ENCODE data around the gene PXMP4. TPM values are rescaled to one million over a fixed set of nuclear protein-coding genes. Genes with fewer than 3 reads are reported as not detected.

Gene PXMP4
- polyA plus RNA-seq, 1 donor from 2014 or later = 3.1 TPM

DNA sequence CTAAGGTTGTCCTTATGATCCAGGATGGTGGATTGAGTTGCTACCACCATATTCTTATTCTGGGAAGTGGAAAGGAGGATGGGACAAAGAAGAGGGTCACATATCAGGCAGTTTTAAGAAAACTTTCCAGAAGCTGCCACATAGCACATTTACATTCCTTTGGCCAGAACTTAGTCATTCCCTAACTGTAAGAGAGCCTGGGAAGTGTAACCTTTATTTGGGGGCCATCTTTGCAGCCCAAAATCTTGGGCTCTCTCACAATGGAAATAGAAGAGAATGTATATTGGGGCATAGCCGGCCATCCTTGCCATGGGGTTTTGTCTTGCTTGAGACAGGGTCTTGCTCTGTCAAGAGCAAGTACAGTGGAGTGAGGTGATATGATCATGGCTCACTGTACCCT lies 20.1 kb upstream of the PXMP4 start:
- H3K9me3 ChIP-seq (ENCODE audit: low read length) = peaks cover 4% of the 10 kb centered on the region
- H3K27ac ChIP-seq (ENCODE audit: low read length) = no peak overlapping the region
- H3K4me2 ChIP-seq (ENCODE audit: low read length) = no peak overlapping the region
- no peak overlapping the region for H3K4me3 ChIP-seq (ENCODE audit: low read length)
- no peaks in the 10 kb centered on the region for H3K36me3 ChIP-seq (ENCODE audit: insufficient read depth, low read length)
- H3K27me3 ChIP-seq (ENCODE audit: insufficient read depth, low read depth, low read length) = no peaks in the 10 kb centered on the region
- no peak overlapping the region for H3K9ac ChIP-seq (ENCODE audit: low read length)
- no peaks in the 10 kb centered on the region for H3K9me2 ChIP-seq (ENCODE audit: insufficient read depth, low read length)
- no peaks in the 10 kb centered on the region for H3K79me2 ChIP-seq (replicated peaks; ENCODE audit: insufficient read depth, low read length)
- no peaks in the 10 kb centered on the region for H3F3A ChIP-seq (ENCODE audit: insufficient read depth, low read length, poor library complexity, severe bottlenecking)
- H2AFZ ChIP-seq (ENCODE audit: low read depth, low read length) = no peak overlapping the region
- H4K20me1 ChIP-seq (ENCODE audit: insufficient read depth) = no peaks in the 10 kb centered on the region
- TF ChIP-seq REST (IDR thresholded peaks at IDR 0.05; ENCODE audit: borderline replicate concordance) = no peak
- no peak for TF ChIP-seq TAF1 (IDR thresholded peaks at IDR 0.05; ENCODE audit: low read depth)
- no peak for TF ChIP-seq CTCF (IDR thresholded peaks at IDR 0.05; ENCODE audit: poor library complexity, severe bottlenecking)
- no peak for TF ChIP-seq MXI1 (conservative IDR thresholded peaks at IDR 0.05; ENCODE audit: poor library complexity, severe bottlenecking)
- no peak for TF ChIP-seq SMC3 (conservative IDR thresholded peaks at IDR 0.05; ENCODE audit: poor library complexity)
- no peak for TF ChIP-seq POLR2AphosphoS5 (IDR thresholded peaks at IDR 0.05)
- no peak for TF ChIP-seq RAD21 (conservative IDR thresholded peaks at IDR 0.05)
- TF ChIP-seq EP300 (conservative IDR thresholded peaks at IDR 0.05; ENCODE audit: poor library complexity, severe bottlenecking) = no peak
- TF ChIP-seq EZH2 (IDR thresholded peaks at IDR 0.05; ENCODE audit: borderline replicate concordance, insufficient read depth, low read length, poor library complexity, severe bottlenecking) = no peak

DNA sequence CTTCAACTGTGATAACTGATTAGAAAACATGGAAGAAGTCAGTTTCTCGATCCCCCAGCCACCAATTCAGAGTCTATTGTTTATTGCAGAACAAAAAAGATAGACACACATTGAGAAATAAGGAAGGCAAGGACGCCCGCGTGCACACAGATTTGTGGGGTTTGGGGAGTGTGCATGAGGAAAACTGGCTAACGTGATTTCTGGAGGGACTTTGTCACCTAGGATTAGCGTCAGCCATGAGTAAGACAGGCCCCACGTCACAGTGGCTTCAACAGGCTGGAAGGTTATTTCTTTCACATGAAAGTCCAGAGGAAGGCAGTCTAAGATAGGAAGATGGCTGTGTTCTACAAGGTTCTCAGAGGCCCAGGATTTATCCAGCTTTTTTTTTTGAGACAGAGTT lies 19.4 kb upstream of the PXMP4 start:
- H3K9me3 ChIP-seq (ENCODE audit: low read length) = peaks cover 4% of the 10 kb centered on the region
- no peak overlapping the region for H3K4me2 ChIP-seq (ENCODE audit: low read length)
- no peaks in the 10 kb centered on the region for H3F3A ChIP-seq (ENCODE audit: insufficient read depth, low read length, poor library complexity, severe bottlenecking)
- no peaks in the 10 kb centered on the region for H3K79me2 ChIP-seq (replicated peaks; ENCODE audit: insufficient read depth, low read length)
- no peak overlapping the region for H2AFZ ChIP-seq (ENCODE audit: low read depth, low read length)
- no peaks in the 10 kb centered on the region for H3K36me3 ChIP-seq (ENCODE audit: insufficient read depth, low read length)
- H3K27me3 ChIP-seq (ENCODE audit: insufficient read depth, low read depth, low read length) = no peaks in the 10 kb centered on the region
- no peak overlapping the region for H3K9ac ChIP-seq (ENCODE audit: low read length)
- no peaks in the 10 kb centered on the region for H4K20me1 ChIP-seq (ENCODE audit: insufficient read depth)
- no peaks in the 10 kb centered on the region for H3K9me2 ChIP-seq (ENCODE audit: insufficient read depth, low read length)
- no peak overlapping the region for H3K27ac ChIP-seq (ENCODE audit: low read length)
- TF ChIP-seq RAD21 (conservative IDR thresholded peaks at IDR 0.05) = no peak
- TF ChIP-seq SMC3 (conservative IDR thresholded peaks at IDR 0.05; ENCODE audit: poor library complexity) = no peak
- TF ChIP-seq REST (IDR thresholded peaks at IDR 0.05; ENCODE audit: borderline replicate concordance) = no peak
- TF ChIP-seq TAF1 (IDR thresholded peaks at IDR 0.05; ENCODE audit: low read depth) = no peak
- no peak for TF ChIP-seq EZH2 (IDR thresholded peaks at IDR 0.05; ENCODE audit: borderline replicate concordance, insufficient read depth, low read length, poor library complexity, severe bottlenecking)
- TF ChIP-seq MXI1 (conservative IDR thresholded peaks at IDR 0.05; ENCODE audit: poor library complexity, severe bottlenecking) = no peak
- no peak overlapping the region for H3K4me3 ChIP-seq (ENCODE audit: low read length)

Data from neural cell (in vitro differentiated cells).